GM21786 (cell line): ENCODE results near the gene TBC1D32.
"Not testable (repeated sequence)": the region's sequence is repeated elsewhere in the genome, so short reads cannot be mapped to it uniquely, and the experiment has no call there.

ENCODE experiments used
- ATAC-seq: cut with Tn5 transposase; IDR thresholded peaks from one replicate; pipeline ENCODE4 v1.9.1; 2021; ENCODE audit not compliant: unreplicated experiment

The TBC1D32 gene

GRCh38 chr6:121223212-121223611 lies 111.1 kb downstream of the TBC1D32 start:
- ATAC-seq, result no peak

DNA sequence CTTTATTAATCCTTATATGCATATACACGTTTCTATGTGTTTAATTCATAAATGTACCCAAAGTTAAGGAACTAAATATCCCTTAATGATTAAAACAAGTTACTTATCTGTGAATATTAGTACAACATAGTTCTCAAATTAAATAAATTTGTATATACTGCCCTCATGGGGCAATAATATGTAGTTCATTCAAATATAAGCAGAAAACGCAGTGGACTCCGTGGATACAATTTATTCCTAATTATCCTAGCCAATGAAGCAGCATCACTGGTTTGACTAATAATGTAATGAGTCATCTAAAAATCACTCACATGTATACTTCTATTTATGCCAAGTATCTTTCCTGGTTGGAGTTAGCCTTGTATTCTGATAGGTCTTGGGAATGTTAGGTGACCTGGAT lies 111.6 kb downstream of the TBC1D32 start:
- no peak for ATAC-seq

GRCh38 chr6:121216928-121217327 lies 117.4 kb downstream of the TBC1D32 start:
- no peak for ATAC-seq

DNA sequence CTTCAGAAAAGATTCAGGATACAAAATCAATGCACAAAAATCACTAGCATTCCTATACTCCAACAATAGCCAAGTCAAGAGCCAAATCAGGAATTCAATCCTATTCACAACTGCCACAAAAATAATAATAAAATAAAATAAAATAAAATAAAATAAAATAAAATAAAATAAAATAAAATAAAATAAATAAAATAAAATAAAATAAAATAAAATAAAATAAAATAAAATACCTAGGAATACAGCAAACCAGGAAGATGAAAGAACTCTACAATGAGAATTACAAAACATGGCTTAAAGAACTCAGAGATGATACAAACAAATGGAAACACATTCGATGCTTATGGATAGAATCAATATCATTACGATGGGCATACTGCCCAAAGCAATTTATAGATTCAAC lies 120.9 kb downstream of the TBC1D32 start:
- ATAC-seq, result not testable (repeated sequence)

- ATAC-seq, result no peak
Measured at GRCh38 chr6:121210943-121211342, 123.3 kb downstream of the TBC1D32 start.

DNA sequence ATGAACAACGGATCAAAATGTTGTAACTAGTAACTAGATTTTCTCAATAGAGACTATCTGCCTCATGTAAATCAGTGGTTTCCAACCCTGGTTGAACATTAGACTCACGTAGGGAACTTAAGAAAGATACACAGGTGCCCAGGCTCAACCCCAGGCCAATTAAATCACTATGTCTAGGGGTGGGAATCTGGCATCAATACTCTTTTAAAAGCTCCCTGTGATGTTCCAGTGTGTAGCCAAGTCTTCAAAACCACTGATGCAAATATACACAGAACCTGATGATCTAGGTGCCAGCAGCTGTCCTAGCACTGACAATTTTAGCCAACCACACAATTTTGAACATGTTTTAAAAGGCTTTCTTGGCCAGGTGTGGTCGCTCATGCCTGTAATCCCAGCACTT lies 128.7 kb downstream of the TBC1D32 start:
- ATAC-seq, result peak; percentile 42

GRCh38 chr6:121201105-121201504 lies 133.2 kb downstream of the TBC1D32 start:
- no peak for ATAC-seq

GRCh38 chr6:121196042-121196441 lies 138.2 kb downstream of the TBC1D32 start:
- not testable (repeated sequence) for ATAC-seq

GRCh38 chr6:121190122-121190521 lies 144.2 kb downstream of the TBC1D32 start:
- no peak for ATAC-seq

GRCh38 chr6:121188356-121188755 lies 145.9 kb downstream of the TBC1D32 start:
- ATAC-seq, result no peak

DNA sequence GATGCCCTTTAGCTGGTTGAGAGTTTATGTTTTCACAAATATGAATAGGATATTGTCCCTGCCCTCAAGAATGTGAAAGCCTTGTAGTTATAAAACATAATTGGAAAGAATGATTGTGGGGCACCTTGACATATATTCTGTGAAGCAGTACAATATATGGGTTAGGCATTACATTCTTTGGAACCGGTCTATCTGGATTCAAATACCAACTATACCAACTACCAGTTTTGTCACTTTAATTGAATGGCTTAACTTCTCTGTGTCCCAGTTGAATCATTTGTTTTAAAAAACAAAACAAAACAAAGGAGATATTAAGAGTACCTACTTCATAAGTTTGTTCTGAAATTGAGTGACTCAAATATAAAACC lies 146.5 kb downstream of the TBC1D32 start:
- no peak for ATAC-seq

DNA sequence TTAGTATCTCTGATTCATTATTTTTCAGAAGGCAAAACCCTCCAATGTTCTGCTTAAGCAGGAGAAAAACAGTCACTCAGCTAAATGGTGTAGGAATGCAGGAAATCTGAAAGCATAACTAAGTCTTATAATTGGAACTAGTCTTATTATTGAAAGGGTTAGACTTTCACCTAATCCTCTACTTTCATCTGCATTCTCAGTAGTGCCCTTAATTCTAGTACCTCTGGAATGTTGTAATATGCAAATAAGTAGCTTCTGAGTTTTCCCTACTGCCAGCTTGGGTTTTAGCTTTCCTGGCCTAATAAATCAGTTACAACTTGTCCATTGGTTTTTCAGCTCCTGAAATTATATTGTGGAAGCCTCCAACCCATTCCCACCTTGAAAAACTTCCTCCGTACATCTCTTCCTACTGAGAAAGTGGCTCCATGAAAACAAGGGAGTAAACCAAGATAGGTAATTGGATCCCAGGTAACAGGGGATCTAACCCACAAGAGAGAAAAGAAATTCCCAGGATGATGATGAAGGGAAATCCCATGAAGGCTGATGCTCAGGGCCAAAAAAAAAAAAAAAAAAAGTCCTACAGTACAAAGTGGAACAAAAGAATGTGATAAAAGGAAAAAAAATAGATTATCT lies 147.0 kb downstream of the TBC1D32 start:
- no peak for ATAC-seq

DNA sequence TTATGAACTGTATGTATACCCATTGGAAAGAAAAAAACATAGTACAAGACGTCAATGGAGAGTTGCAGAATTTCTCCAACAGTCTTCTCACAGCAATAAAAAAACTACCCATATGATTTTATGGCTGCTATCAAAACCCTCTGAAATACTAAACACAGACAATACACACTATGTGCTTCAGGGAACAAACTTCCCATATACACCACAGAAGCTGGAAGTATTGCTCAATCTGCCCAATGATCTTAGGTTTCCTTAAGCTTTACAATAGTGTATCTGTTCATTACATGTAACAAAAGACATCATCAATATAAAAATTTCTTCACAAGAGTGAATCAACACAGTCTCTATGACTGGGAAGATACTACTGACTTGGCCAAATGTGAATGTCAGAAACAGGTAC lies 150.5 kb downstream of the TBC1D32 start:
- no peak for ATAC-seq

DNA sequence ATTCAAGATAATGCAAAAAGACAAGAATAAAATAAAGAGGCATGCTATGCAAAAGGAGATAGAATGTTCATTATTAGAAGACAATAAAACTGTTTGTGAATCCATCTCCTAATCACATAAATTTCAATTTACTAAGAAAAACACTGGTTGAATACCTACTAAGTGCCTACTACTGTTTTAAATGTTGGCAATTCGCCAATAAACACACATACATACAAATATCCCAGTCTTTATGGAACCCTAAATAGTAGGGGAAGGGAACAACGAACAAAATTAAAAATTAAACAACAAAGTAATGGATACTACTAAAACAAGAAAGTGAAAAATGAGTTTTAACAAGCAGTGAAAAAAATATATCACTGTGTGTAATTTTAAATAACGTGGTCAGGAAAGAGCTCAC lies 158.5 kb downstream of the TBC1D32 start:
- no peak for ATAC-seq

DNA sequence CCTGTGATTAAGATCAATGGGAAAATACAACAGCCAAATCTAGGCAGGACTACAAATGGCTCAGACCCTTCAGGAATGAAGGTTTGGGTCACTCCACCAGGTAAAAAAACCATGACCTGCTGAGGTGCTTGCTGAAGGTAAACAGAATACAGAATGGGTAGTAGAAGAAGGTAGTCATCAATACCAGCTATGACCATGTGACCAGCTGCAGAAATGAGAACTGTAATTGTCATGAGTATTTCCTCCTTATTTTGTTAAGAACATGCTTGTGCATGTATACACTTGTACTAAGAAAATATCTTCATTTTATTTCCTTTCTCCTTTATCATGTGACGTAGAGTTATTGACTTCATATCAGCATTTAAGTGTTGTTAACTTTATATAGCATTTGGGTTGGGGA lies 161.8 kb downstream of the TBC1D32 start:
- ATAC-seq, result not testable (repeated sequence)

DNA sequence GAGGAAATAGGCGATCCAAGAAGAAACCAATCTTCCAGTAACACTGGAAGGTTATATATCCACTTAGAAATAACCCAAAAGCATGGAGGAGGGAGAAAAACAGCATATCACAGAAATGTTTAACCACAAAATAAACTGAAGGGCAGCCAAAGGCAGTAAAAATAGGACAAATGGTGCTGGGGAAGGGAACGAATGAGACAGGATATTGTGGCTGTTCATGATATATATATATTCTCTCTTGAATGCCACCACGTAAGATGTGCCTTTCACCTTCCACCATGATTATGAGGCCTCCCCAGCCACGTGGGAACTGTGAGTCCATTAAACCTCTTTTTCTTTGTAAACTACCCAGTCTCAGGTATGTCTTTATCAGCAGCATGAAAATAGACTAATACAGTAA lies 162.4 kb downstream of the TBC1D32 start:
- ATAC-seq, result no peak

DNA sequence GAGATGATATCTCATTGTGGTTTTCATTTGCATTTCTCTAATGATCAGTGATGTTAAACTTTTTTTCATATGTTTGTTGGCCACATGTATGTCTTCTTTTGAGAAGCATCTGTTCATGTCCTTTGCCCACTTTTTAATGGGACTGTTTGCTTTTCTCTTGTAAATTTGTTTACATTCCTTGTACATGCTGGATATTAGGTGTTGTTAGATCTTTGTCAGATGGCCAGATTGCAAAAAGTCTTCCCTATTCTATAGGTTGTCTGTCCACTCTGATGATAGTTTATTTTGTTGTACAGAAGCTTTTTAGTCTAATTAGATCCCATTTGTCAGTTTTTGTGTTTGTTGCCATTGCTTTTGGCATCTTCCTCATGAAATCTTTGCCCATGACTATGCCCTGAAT lies 172.4 kb downstream of the TBC1D32 start:
- ATAC-seq, result no peak

DNA sequence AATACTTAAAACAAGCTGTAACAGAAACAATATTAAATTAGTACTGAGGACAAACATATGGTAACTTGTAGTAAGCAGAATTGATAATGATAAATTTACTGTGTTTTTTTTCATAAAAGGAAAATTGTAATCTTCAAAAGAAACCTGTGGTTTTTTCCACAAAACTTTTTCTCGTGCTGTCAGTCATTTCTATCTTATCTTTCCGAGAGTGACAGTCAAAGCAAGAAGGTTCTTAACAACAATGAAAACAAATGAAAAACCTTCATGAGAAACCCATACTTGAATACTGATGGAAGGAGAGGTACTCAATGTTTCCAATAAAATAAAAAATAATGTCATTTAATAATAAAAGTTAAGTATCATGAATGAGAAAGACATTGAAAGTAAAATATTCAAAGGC lies 174.0 kb downstream of the TBC1D32 start:
- no peak for ATAC-seq

GRCh38 chr6:121158891-121159290 lies 175.4 kb downstream of the TBC1D32 start:
- no peak for ATAC-seq

- no peak for ATAC-seq
Measured at GRCh38 chr6:121158438-121158837, 175.8 kb downstream of the TBC1D32 start.

GRCh38 chr6:121157906-121158305 lies 176.4 kb downstream of the TBC1D32 start:
- no peak for ATAC-seq

- ATAC-seq, result no peak
Measured at GRCh38 chr6:121143476-121143875, 190.8 kb downstream of the TBC1D32 start.

DNA sequence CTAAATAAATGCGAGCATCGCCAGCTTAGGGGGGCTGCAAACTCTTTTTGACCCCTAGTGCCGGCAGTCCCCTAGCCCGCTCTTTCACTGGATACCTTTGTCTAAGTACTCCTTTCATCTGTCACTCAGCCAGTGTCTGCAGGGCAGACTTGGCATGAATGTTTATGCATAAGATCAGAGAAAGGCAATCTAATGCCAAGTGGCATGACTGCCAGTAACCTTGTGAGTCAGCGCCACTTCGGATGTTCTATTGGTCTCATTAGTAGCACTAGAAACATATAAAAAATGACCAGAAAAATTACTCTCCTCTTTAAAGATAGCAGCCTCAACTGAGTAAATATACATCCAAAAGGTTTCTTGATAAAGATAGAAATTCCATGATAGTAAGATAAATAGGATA lies 192.2 kb downstream of the TBC1D32 start:
- ATAC-seq, result no peak

- no peak for ATAC-seq
Measured at GRCh38 chr6:121135425-121135824, 198.9 kb downstream of the TBC1D32 start.
